GM23338 (cell line): ENCODE results near the gene ANKRD13B.

Source experiments
- CTCF ChIP-seq, 2 experiments: fragments of 200-600 bp in 1 of 2; sonication (generic) in 1 of 2; conservative IDR thresholded peaks; 2 replicates each; pipeline versions ENCODE4 v1.5.1 to v1.6.1; 2016 to 2017; ENCODE audit warnings: antibody characterized with exemption in 2 of 2, low read depth in 2 of 2, mild to moderate bottlenecking in 2 of 2, moderate library complexity in 1 of 2
- EZH2phosphoT487 ChIP-seq: fragments of 200-600 bp; sonication (generic); IDR thresholded peaks from one replicate; pipeline ENCODE4 v1.8.1; 2018; ENCODE audit warnings: antibody characterized with exemption; ENCODE audit not compliant: unreplicated experiment

DNA sequence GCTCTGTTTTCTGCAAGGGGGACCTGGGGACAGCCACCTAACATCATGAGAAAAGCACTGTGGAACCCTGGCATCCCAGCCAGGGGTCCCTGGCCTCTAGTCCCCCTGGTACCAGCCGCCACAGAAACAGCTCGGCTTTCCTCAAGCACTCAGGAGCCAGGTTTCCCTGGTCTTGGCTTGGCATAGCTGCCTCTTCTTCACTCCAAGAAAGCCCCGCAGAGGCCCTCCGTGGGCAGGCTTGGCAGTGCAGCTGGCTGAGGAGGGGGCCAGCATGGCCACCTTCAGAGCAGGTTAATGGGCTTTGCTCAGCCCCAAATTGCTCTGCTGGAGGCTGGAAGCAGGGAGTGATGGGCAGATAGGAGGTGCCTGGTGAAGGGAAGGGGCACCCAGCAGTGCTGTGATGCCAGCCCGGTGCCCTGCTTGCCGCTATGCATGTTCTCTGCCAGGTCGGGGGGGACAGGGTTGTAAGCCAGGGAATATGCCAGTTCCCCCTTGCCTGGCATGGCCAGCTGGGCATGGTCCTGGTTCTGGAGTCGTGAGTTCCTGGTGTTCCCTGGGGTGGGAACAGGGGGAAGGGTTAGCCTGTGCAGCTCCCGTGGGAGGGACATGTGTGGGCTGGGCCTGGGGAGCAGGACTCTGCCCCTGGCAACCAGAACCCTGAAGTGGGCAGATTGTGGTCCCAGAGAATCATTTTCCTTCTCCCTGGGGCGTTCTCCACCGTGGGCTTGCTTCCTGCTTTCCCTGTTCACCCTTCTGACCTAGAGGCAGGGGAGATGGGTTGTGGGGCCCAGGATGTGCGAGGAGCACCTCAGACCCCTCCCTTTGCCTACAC lies 3.2 kb downstream of the ANKRD13B start:
- TF ChIP-seq EZH2phosphoT487 (no peak), CTCF (conservative IDR thresholded peaks at IDR 0.05; ENCODE audit: low read depth in 2 of 2) (no peak)
